Breast epithelium (tissue), 3 donors: ENCODE results near the gene ALK.

Source experiments
- CTCF ChIP-seq, 3 donors: fragments of 450-650 bp; IDR thresholded peaks; one replicate each; pipeline ENCODE4 v1.5.1; 2016 to 2017; ENCODE audit warnings: antibody characterized with exemption in 3 of 3, mild to moderate bottlenecking in 3 of 3, moderate library complexity in 3 of 3
- POLR2A ChIP-seq: fragments of 450-650 bp; IDR thresholded peaks from one replicate; pipeline ENCODE4 v1.6.1; 2016; ENCODE audit warnings: antibody characterized with exemption, mild to moderate bottlenecking, moderate library complexity

GRCh38 chr2:29276151-29276550 lies 645.2 kb downstream of the ALK start:
- TF ChIP-seq POLR2A (no peak), CTCF (IDR thresholded peaks at IDR 0.05) (no peak)
